OCI-LY7 (cell line): ENCODE data around the gene RNF224. TPM values are rescaled to one million over a fixed set of nuclear protein-coding genes. Genes with fewer than 3 reads are reported as not detected.
"Not testable (repeated sequence)": the region's sequence is repeated elsewhere in the genome, so short reads cannot be mapped to it uniquely, and the experiment has no call there.

ENCODE experiments used
- BruUV-seq: library from RNA; stranded (reverse); fragments of 400-500 nt; replicated peaks from 2 replicates; lab custom pipeline; 2021; lab: Mats Ljungman, UMichigan
- CTCF ChIA-PET: fragments of 300-600 bp; sonication (Branson Sonifier 250); formaldehyde crosslinking; loops from one replicate; lab custom pipeline; 2022; ENCODE audit warnings: antibody characterized with exemption; ENCODE audit not compliant: unreplicated experiment; lab: Charles Lee
- POLR2A ChIA-PET: fragments of 300-600 bp; sonication (Branson Sonifier 250); formaldehyde crosslinking; loops from one replicate; lab custom pipeline; 2022; ENCODE audit warnings: antibody characterized with exemption; lab: Charles Lee
- DNase-seq: peaks from one replicate; pipeline ENCODE4 v3.0.0-alpha.2; 2015; ENCODE audit warnings: low spot score
- H2AFZ ChIP-seq: fragments of 200-600 bp; sonication (generic), shearing (Covaris generic); 2 replicates; pipeline ENCODE4 v1.6.1; 2014; ENCODE audit warnings: mild to moderate bottlenecking, antibody characterized with exemption, low read length, moderate library complexity
- H3K27ac ChIP-seq: fragments of 200-600 bp; sonication (generic); 2 replicates; pipeline ENCODE4 v1.5.1; 2014; ENCODE audit warnings: mixed run types, low read depth, mild to moderate bottlenecking, moderate library complexity, low read length, inconsistent platforms; ENCODE audit not compliant: poor library complexity, severe bottlenecking
- H3K36me3 ChIP-seq: fragments of 200-600 bp; sonication (generic); 2 replicates; pipeline ENCODE4 v1.6.1; 2014; ENCODE audit warnings: mild to moderate bottlenecking, antibody characterized with exemption, low read length, moderate library complexity, mixed read lengths; ENCODE audit not compliant: insufficient read depth
- H3K4me1 ChIP-seq: fragments of 200-600 bp; sonication (generic); 2 replicates; pipeline ENCODE4 v1.5.1; 2014; ENCODE audit warnings: mild to moderate bottlenecking, low read length; ENCODE audit not compliant: insufficient read depth, poor library complexity, severe bottlenecking
- H3K4me2 ChIP-seq: fragments of 200-600 bp; sonication (generic); 2 replicates; pipeline ENCODE4 v1.6.1; 2014; ENCODE audit warnings: mild to moderate bottlenecking, low read length
- H3K4me3 ChIP-seq: fragments of 200-600 bp; sonication (generic); 2 replicates; pipeline ENCODE4 v1.5.1; 2014; ENCODE audit warnings: mild to moderate bottlenecking, low read depth, low read length; ENCODE audit not compliant: poor library complexity, severe bottlenecking
- H3K79me2 ChIP-seq: fragments of 200-600 bp; sonication (generic); 2 replicates; pipeline ENCODE4 v1.6.1; 2016; ENCODE audit warnings: low read depth, mild to moderate bottlenecking, low read length, moderate library complexity, mixed read lengths; ENCODE audit not compliant: insufficient read depth
- H3K9me2 ChIP-seq: fragments of 200-600 bp; sonication (generic); 2 replicates; pipeline ENCODE4 v1.6.1; 2016; ENCODE audit warnings: mild to moderate bottlenecking, low read length, mixed read lengths; ENCODE audit not compliant: insufficient read depth
- H3K9me3 ChIP-seq: fragments of 200-600 bp; sonication (generic); 2 replicates; pipeline ENCODE4 v1.6.1; 2014; ENCODE audit warnings: mild to moderate bottlenecking, mixed run types, low read length, mixed read lengths
- H4K20me1 ChIP-seq: fragments of 200-600 bp; sonication (generic); 2 replicates; pipeline ENCODE4 v1.6.1; 2014; ENCODE audit warnings: mild to moderate bottlenecking, antibody characterized with exemption, low read length, moderate library complexity, mixed read lengths; ENCODE audit not compliant: insufficient read depth
- CTCF ChIP-seq: fragments of 200-600 bp; sonication (generic); conservative IDR thresholded peaks from 2 replicates; pipeline ENCODE4 v1.5.1; 2014; ENCODE audit warnings: mild to moderate bottlenecking, antibody characterized with exemption, low read length, moderate library complexity, mixed read lengths
- EZH2phosphoT487 ChIP-seq: fragments of 200-600 bp; sonication (generic); IDR thresholded peaks from 2 replicates; pipeline ENCODE4 v1.6.1; 2018; ENCODE audit warnings: low read depth, borderline replicate concordance, mild to moderate bottlenecking, mixed run types, antibody characterized with exemption, low read length, moderate library complexity, mixed read lengths
- intact Hi-C: fragments of 100-400 bp; cut with micrococcal nuclease; formaldehyde crosslinking; loops from one replicate; pipeline ENCODE4 v1.10.0; 2022; ENCODE audit not compliant: unreplicated experiment
- total RNA-seq, 2 experiments: library from RNA; depleted of rRNA in 1 of 2; stranded (reverse); fragments of >200 nt in 1 of 2; shearing (Covaris generic) in 1 of 2; gene quantifications; 2 replicates each; pipeline ENCODE4 v1.2.3, GENCODE V29; 2014 to 2022

The RNF224 gene
- total RNA-seq, 2 experiments from 2014 or later, result 0.13 to 0.30 TPM

- H3K27ac ChIP-seq, result peak overlapping the region; percentile 44
- intact Hi-C loops, result loop anchor here (1.0 to 2.0 kb wide), 2 partner anchors 14 to 35 kb away; partner anchors contain the start of genes NELFB and TOR4A
- peak overlapping the region; percentile 99 for H3K4me2 ChIP-seq
- H3K4me1 ChIP-seq, result peaks cover 54% of the 10 kb centered on the region
- POLR2A ChIA-PET, result interaction anchor here (1.0 to 3.3 kb wide), 6 partner anchors 12 to 174 kb away, joined by 3 to 26 read pairs (median 3); partner anchors contain the start of genes NELFB and SAPCD2
- H3K79me2 ChIP-seq, result peaks cover 34% of the 10 kb centered on the region
- H3K9me3 ChIP-seq, result no peaks in the 10 kb centered on the region
- peak; percentile 55 for DNase-seq
- BruUV-seq, result no TSS peak
- TF ChIP-seq EZH2phosphoT487 (no peak), CTCF (no peak)
- peak overlapping the region; percentile 98 for H3K4me3 ChIP-seq
- H4K20me1 ChIP-seq, result peaks cover 14% of the 10 kb centered on the region
- CTCF ChIA-PET, result interaction anchor here (1.0 kb wide), 1 partner anchor 105 kb away, joined by 3 read pairs; no protein-coding TSS in a partner anchor
- peaks cover 28% of the 10 kb centered on the region for H3K36me3 ChIP-seq
- H3K9me2 ChIP-seq, result no peaks in the 10 kb centered on the region
- H2AFZ ChIP-seq, result no peak overlapping the region
Measured at GRCh38 chr9:137241490-137242268, 14.4 kb downstream of the RNF224 start.

GRCh38 chr9:137242269-137243203 is 15.2 kb downstream of the RNF224 start:
- intact Hi-C loops, result no loop called here
- H4K20me1 ChIP-seq, result peaks cover 14% of the 10 kb centered on the region
- no peaks in the 10 kb centered on the region for H3K9me2 ChIP-seq
- H3K4me3 ChIP-seq, result peak overlapping the region; percentile 98
- ChIA-PET CTCF (no interaction called here), POLR2A (interaction anchor here (1.5 kb wide), 1 partner anchor 11 kb away, joined by 7 read pairs; no protein-coding TSS in a partner anchor)
- H2AFZ ChIP-seq, result no peak overlapping the region
- peaks cover 28% of the 10 kb centered on the region for H3K36me3 ChIP-seq
- no peaks in the 10 kb centered on the region for H3K9me3 ChIP-seq
- peak overlapping the region; percentile 99 for H3K4me2 ChIP-seq
- peaks cover 34% of the 10 kb centered on the region for H3K79me2 ChIP-seq
- peaks cover 51% of the 10 kb centered on the region for H3K4me1 ChIP-seq
- TF ChIP-seq EZH2phosphoT487 (no peak), CTCF (no peak)
- DNase-seq, result no peak
- BruUV-seq, result no TSS peak
- peak overlapping the region; percentile 39 for H3K27ac ChIP-seq

DNA sequence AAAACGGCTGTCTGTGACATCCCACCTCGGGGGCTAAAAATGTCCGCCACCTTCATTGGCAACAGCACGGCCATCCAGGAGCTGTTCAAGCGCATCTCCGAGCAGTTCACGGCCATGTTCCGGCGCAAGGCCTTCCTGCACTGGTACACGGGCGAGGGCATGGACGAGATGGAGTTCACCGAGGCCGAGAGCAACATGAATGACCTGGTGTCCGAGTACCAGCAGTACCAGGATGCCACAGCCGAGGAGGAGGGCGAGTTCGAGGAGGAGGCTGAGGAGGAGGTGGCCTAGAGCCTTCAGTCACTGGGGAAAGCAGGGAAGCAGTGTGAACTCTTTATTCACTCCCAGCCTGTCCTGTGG is 15.9 kb downstream of the RNF224 start:
- H3K27ac ChIP-seq, H3K4me3 ChIP-seq, DNase-seq, H3K9me2 ChIP-seq, H2AFZ ChIP-seq, CTCF ChIA-PET, intact Hi-C loops, H3K9me3 ChIP-seq: not testable (repeated sequence)
- POLR2A ChIA-PET, result interaction anchor here (1.5 kb wide), 1 partner anchor 11 kb away, joined by 7 read pairs; no protein-coding TSS in a partner anchor
- TSS peak; percentile 95 for BruUV-seq
- peaks cover 33% of the 10 kb centered on the region for H3K79me2 ChIP-seq
- peaks cover 28% of the 10 kb centered on the region for H3K36me3 ChIP-seq
- H3K4me2 ChIP-seq, result peak overlapping the region; percentile 99
- peaks cover 14% of the 10 kb centered on the region for H4K20me1 ChIP-seq
- H3K4me1 ChIP-seq, result peaks cover 45% of the 10 kb centered on the region
